ENCODE measurements around the gene SLC28A1. TPM values are rescaled to one million over a fixed set of nuclear protein-coding genes. Genes with fewer than 3 reads are reported as not detected.
A peak's percentile ranks its signal among the peaks of the same experiment; 100 is the strongest.
"Not testable (repeated sequence)": the region's sequence is repeated elsewhere in the genome, so short reads cannot be mapped to it uniquely, and the experiment has no call there.

The SLC28A1 gene
- total and polyA plus RNA-seq, 4 donors, result 0.97 to 4.1 (median 2.4) TPM

DNA sequence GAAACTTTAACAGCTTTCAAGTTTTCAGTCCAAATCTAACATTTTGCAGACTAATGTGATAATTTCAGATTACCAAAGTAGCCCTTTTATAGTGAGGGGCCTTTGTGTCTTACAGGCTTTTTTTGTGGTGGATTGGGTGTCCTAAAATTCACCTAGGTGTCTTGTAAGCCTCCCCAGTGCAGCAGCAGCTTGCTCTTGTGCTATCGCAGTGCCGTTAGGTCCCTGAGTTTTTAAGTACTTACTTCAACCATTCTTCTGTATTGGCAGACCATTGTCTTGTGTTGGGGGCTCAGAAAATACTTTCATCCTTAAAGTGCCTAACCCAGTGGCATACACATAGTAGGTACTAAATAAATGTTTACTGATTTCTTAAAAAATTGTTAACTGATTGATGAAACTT lies 99.2 kb downstream of the SLC28A1 start:
- no peaks in the 10 kb centered on the region for H3K4me1 ChIP-seq (ENCODE audit: control insufficient read depth in 1 of 2, insufficient read depth in 2 of 2, low read length in 2 of 2)
- H3K27ac ChIP-seq (ENCODE audit: low read depth in 1 of 2, low read length in 2 of 2), result no peak overlapping the region
- H3K9me3 ChIP-seq (ENCODE audit: control insufficient read depth, low read length), result no peaks in the 10 kb centered on the region
- no peaks in the 10 kb centered on the region for H3K27me3 ChIP-seq (ENCODE audit: control insufficient read depth in 1 of 2, insufficient read depth in 2 of 2, low read length in 1 of 2)
- DNase-seq (no peak), ATAC-seq (ENCODE audit: low FRiP score) (no peak)
- 67 to 77% methylated on average over 2 of the region's 2 CpGs for WGBS, 2 donors
- H3K36me3 ChIP-seq (ENCODE audit: control insufficient read depth in 1 of 2, insufficient read depth in 2 of 2, low read length in 1 of 2), result no peaks in the 10 kb centered on the region
- intact Hi-C loops (cut with DNase I), result loop anchor here in 1 of 2 donors (10.0 kb wide), 1 partner anchor 61 kb away; no protein-coding TSS in a partner anchor
- H3K4me3 ChIP-seq (ENCODE audit: low read length in 2 of 2), result no peak overlapping the region

DNA sequence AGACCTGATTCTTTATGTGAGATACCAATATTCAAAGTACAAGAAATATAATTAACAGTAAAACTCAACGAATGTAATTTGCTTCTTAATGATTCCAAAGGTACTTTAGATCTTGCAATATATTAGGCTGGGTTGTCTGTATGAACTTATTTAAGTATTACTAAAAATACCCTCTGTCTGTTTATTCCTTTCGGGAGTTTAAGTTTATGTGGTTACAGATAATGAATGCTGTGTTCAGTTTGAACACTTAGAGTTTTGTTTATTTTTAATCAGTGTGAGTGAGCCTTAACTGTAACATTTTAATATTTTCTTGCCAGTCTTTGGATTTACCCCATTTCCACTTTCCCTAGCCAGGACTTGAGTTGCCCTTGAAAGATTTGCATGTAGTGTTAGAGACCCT lies 100.7 kb downstream of the SLC28A1 start:
- WGBS, 2 donors, result 83 to 84% methylated on average over 2 of the region's 2 CpGs
- intact Hi-C loops (cut with DNase I), result loop anchor here in 1 of 2 donors (10.0 kb wide), 1 partner anchor 60 kb away; no protein-coding TSS in a partner anchor
- H3K27ac ChIP-seq (ENCODE audit: low read depth in 1 of 2, low read length in 2 of 2), result no peak overlapping the region

DNA sequence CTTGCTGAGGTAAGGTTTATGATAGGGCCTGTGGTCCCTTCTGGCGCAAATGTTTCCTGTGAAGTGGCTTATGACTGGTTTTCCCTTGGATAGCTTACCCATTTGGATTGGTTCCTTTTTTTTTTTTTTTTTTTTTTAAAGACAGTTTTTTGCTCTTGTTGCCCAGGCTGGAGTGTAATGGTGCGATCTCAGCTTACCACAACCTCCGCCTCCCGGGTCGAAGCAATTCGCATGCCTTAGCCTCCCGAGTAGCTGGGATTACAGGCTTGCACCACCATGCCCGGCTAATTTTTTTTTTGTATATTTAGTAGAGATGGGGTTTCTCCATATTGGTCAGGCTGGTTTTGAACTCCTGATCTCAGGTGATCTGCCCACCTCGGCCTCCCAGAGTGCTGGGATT lies 102.9 kb downstream of the SLC28A1 start:
- not testable (repeated sequence) for DNase-seq; H3K36me3 ChIP-seq (ENCODE audit: control insufficient read depth in 1 of 2, insufficient read depth in 2 of 2, low read length in 1 of 2); H3K4me1 ChIP-seq (ENCODE audit: control insufficient read depth in 1 of 2, insufficient read depth in 2 of 2, low read length in 2 of 2); ATAC-seq (ENCODE audit: low FRiP score); H3K4me3 ChIP-seq (ENCODE audit: low read length in 2 of 2); H3K27ac ChIP-seq (ENCODE audit: low read depth in 1 of 2, low read length in 2 of 2); H3K9me3 ChIP-seq (ENCODE audit: control insufficient read depth, low read length); H3K27me3 ChIP-seq (ENCODE audit: control insufficient read depth in 1 of 2, insufficient read depth in 2 of 2, low read length in 1 of 2)
- intact Hi-C loops (cut with DNase I), result loop anchor here in 1 of 2 donors (10.0 kb wide), 1 partner anchor 57 kb away; no protein-coding TSS in a partner anchor
- 97 to 98% methylated on average over 9 of the region's 9 CpGs for WGBS, 2 donors

More for the DNA sequence above, 100.7 kb downstream of the SLC28A1 start:
- no peaks in the 10 kb centered on the region for H3K27me3 ChIP-seq (ENCODE audit: control insufficient read depth in 1 of 2, insufficient read depth in 2 of 2, low read length in 1 of 2)
- H3K4me1 ChIP-seq (ENCODE audit: control insufficient read depth in 1 of 2, insufficient read depth in 2 of 2, low read length in 2 of 2), result no peaks in the 10 kb centered on the region
- no peaks in the 10 kb centered on the region for H3K9me3 ChIP-seq (ENCODE audit: control insufficient read depth, low read length)
- no peaks in the 10 kb centered on the region for H3K36me3 ChIP-seq (ENCODE audit: control insufficient read depth in 1 of 2, insufficient read depth in 2 of 2, low read length in 1 of 2)
- ATAC-seq (ENCODE audit: low FRiP score), result no peak
- H3K4me3 ChIP-seq (ENCODE audit: low read length in 2 of 2), result no peak overlapping the region
- no peak for DNase-seq

DNA sequence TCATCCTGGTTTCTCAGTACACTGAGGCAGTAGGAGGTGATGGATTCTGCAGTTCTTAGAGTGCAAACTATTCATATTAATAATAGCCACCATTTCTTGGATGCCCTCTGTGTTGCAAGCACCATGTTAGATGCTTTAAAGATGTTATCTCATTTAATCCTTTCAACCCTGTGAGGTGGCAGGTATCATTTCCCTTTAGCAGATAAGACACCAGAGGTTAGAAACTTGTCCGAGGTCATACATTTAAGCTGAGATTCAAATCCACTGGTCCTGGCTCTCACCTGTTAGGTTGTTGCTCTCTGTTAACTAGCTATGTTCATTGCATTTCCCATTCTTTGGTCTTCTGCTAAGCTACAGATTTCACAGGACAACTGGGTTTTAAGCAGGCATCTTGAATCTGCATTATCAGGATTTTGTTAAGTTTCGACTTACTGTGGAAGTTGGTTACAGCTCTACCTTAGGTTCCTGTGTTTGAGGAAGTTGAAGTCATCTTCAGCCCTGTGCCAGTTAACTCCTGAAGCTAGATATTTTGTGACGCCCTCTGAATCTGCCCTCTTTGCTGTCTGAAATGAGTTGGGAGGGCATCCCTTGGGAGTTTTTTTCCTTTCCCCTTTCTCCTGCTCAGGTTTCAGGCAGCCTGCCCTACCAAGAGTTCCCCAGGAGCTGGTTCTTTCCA lies 103.6 kb downstream of the SLC28A1 start:
- ATAC-seq (ENCODE audit: low FRiP score) (no peak), DNase-seq (no peak)
- H3K9me3 ChIP-seq (ENCODE audit: control insufficient read depth, low read length), result no peaks in the 10 kb centered on the region
- 93 to 97% methylated on average over 3 of the region's 3 CpGs for WGBS, 2 donors
- H3K4me3 ChIP-seq (ENCODE audit: low read length in 2 of 2), result no peak overlapping the region
- no peaks in the 10 kb centered on the region for H3K27me3 ChIP-seq (ENCODE audit: control insufficient read depth in 1 of 2, insufficient read depth in 2 of 2, low read length in 1 of 2)
- H3K36me3 ChIP-seq (ENCODE audit: control insufficient read depth in 1 of 2, insufficient read depth in 2 of 2, low read length in 1 of 2), result no peaks in the 10 kb centered on the region
- intact Hi-C loops (cut with DNase I), result loop anchor here in 1 of 2 donors (10.0 kb wide), 1 partner anchor 57 kb away; no protein-coding TSS in a partner anchor
- no peak overlapping the region for H3K27ac ChIP-seq (ENCODE audit: low read depth in 1 of 2, low read length in 2 of 2)
- H3K4me1 ChIP-seq (ENCODE audit: control insufficient read depth in 1 of 2, insufficient read depth in 2 of 2, low read length in 2 of 2), result no peaks in the 10 kb centered on the region

DNA sequence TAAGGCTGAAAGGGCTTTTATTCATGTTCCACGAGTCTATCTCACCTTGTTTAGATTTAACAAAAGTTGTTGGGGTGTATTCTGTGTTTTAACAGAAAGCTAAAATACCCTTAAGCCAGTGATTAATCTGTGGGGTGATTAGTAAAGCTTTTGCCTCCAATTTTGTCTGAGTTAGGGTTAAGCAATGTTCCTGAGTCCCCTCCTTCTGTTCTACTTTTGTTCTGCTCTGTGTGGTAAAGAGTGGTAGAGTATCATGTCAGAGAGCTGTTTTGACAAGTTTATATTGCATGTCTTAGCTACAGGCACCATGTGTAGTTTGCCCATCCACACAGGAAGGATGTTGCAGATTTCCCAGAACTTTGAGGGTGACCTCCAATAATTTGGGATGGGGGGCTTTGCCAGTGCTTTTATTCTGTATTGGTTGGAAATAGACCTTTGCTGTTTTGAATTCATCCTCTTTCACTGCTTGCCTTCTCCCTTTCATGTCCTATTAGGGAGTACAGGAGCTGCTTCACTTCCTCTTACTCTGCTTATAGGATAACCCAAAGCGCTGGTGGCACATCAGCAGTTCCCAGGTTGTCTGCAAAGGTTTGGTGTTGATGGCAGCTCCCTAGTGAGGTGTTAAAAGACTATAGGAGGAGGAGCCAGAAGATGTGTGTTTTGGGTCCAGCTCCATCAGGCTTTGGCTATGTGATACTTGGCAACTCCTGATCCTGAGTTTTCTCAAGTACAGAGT lies 104.6 kb downstream of the SLC28A1 start:
- no peak overlapping the region for H3K27ac ChIP-seq (ENCODE audit: low read depth in 1 of 2, low read length in 2 of 2)
- no peaks in the 10 kb centered on the region for H3K9me3 ChIP-seq (ENCODE audit: control insufficient read depth, low read length)

DNA sequence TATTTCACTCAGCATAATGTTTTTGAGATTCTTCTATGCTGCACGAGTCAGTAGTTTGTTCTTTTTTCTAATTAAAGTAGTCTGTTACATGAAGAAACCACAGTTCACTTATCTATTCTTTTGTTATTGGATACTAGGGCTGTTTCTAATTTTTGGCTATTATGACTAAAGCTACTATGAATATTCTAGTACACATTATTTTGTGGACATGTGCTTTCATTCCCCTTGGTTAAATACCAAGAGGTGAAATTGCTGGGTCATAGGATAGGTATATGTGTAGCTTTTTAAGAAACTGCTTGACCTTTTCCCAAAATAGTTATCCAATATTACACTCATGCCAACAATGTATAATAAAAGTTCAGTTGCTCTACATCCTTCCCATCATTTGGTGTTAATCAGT lies 106.0 kb downstream of the SLC28A1 start:
- intact Hi-C loops (cut with DNase I), result no loop called here
- no peak overlapping the region for H3K27ac ChIP-seq (ENCODE audit: low read depth in 1 of 2, low read length in 2 of 2)
- H3K27me3 ChIP-seq (ENCODE audit: control insufficient read depth in 1 of 2, insufficient read depth in 2 of 2, low read length in 1 of 2), result no peaks in the 10 kb centered on the region
- H3K36me3 ChIP-seq (ENCODE audit: control insufficient read depth in 1 of 2, insufficient read depth in 2 of 2, low read length in 1 of 2), result no peaks in the 10 kb centered on the region
- ATAC-seq (ENCODE audit: low FRiP score), result no peak
- DNase-seq, result no peak
- no peaks in the 10 kb centered on the region for H3K4me1 ChIP-seq (ENCODE audit: control insufficient read depth in 1 of 2, insufficient read depth in 2 of 2, low read length in 2 of 2)
- H3K4me3 ChIP-seq (ENCODE audit: low read length in 2 of 2), result no peak overlapping the region
- no peaks in the 10 kb centered on the region for H3K9me3 ChIP-seq (ENCODE audit: control insufficient read depth, low read length)
- WGBS, 2 donors, result 34 to 55% methylated on average over 1 of the region's 1 CpG

More for the DNA sequence above, 104.6 kb downstream of the SLC28A1 start:
- Histone ChIP-seq H3K27me3 (ENCODE audit: control insufficient read depth in 1 of 2, insufficient read depth in 2 of 2, low read length in 1 of 2) (no peaks in the 10 kb centered on the region), H3K36me3 (ENCODE audit: control insufficient read depth in 1 of 2, insufficient read depth in 2 of 2, low read length in 1 of 2) (no peaks in the 10 kb centered on the region), H3K4me3 (ENCODE audit: low read length in 2 of 2) (no peak overlapping the region), H3K4me1 (ENCODE audit: control insufficient read depth in 1 of 2, insufficient read depth in 2 of 2, low read length in 2 of 2) (no peaks in the 10 kb centered on the region)
- ATAC-seq (ENCODE audit: low FRiP score) (no peak), DNase-seq (no peak)
- 85 to 96% methylated on average over 2 of the region's 2 CpGs for WGBS, 2 donors
- intact Hi-C loops (cut with DNase I), result loop anchor here in 1 of 2 donors (10.0 kb wide), 1 partner anchor 56 kb away; no protein-coding TSS in a partner anchor

DNA sequence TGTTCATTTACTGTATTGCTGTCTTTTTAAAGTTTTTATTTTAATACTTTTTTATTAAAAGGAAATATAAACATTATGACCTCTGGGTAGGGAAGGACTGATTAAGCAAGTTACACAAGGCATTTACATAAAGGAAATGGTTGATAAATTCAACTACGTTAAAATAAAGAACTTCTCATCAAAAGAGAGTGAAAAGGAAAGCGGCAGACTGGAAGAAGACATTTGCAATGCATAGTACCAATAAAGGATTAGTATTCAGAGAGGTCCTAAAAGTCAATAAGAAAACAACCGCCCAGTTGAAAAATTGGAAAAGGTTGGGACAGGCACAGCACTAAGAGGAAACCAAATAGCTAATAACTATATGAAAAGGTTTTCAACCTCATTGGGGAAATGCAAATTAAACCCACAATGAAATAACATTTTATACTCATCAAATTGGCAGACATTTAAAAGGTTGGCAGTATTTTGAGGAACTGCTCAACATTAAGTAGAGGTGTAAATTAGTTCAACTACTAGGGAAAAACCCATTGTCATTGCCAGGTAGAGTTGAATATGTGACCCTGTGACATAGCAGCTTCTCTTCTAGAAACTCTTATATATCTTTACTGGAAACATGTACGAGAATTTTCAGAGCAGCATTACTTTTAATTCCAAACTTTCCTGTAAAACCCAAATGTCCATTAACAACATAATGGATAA lies 106.7 kb downstream of the SLC28A1 start:
- WGBS, 2 donors, result 91 to 92% methylated on average over 4 of the region's 4 CpGs
- H3K4me1 ChIP-seq (ENCODE audit: control insufficient read depth in 1 of 2, insufficient read depth in 2 of 2, low read length in 2 of 2), result no peaks in the 10 kb centered on the region
- DNase-seq, result no peak
- H3K36me3 ChIP-seq (ENCODE audit: control insufficient read depth in 1 of 2, insufficient read depth in 2 of 2, low read length in 1 of 2), result no peaks in the 10 kb centered on the region
- no peaks in the 10 kb centered on the region for H3K9me3 ChIP-seq (ENCODE audit: control insufficient read depth, low read length)
- H3K27ac ChIP-seq (ENCODE audit: low read depth in 1 of 2, low read length in 2 of 2), result no peak overlapping the region
- intact Hi-C loops (cut with DNase I), result no loop called here
- H3K4me3 ChIP-seq (ENCODE audit: low read length in 2 of 2), result no peak overlapping the region
- ATAC-seq (ENCODE audit: low FRiP score), result no peak
- H3K27me3 ChIP-seq (ENCODE audit: control insufficient read depth in 1 of 2, insufficient read depth in 2 of 2, low read length in 1 of 2), result no peaks in the 10 kb centered on the region

DNA sequence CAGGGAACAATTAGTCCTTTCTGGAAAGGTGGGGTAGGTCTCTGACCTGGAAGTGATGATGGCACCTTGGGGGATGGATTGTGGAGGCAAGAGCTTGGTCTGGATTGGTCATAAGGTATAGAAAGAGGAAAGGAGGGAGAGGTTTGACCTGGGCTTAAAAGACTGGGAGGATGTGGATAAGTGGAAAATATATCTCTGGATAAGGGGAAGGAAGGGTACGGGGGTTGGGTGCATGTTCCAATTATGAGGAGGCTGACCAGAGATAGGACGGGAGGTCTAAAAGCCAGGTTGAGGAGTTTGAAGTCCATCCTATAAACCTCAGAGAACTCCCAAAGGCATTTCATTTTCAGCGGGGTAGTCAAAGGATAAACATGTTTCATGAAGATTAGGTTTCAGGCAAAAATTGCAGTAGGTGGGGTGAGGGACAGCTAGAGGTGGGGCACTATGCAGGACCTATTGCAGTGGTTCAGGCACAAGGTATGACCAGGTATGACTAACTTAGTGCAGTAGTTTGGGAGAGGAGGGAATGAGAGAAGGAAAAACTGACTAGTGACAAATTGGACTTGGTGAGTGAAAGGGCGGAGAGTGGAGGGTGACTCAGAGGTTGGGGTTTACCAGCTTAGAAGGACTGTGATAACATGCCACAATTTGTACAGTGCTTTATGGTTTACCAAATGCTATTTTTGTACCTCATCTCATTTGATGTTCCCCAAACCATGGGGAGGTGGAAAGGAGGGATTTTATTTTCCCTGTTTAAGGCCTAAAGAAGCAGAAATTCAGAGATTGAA lies 107.9 kb downstream of the SLC28A1 start:
- Histone ChIP-seq H3K36me3 (ENCODE audit: control insufficient read depth in 1 of 2, insufficient read depth in 2 of 2, low read length in 1 of 2) (no peaks in the 10 kb centered on the region), H3K9me3 (ENCODE audit: control insufficient read depth, low read length) (no peaks in the 10 kb centered on the region), H3K27me3 (ENCODE audit: control insufficient read depth in 1 of 2, insufficient read depth in 2 of 2, low read length in 1 of 2) (no peaks in the 10 kb centered on the region), H3K4me3 (ENCODE audit: low read length in 2 of 2) (no peak overlapping the region), H3K27ac (ENCODE audit: low read depth in 1 of 2, low read length in 2 of 2) (peak overlapping the region in 1 of 2 donors; percentile 68), H3K4me1 (ENCODE audit: control insufficient read depth in 1 of 2, insufficient read depth in 2 of 2, low read length in 2 of 2) (no peaks in the 10 kb centered on the region)
- ATAC-seq (ENCODE audit: low FRiP score) (peak; percentile 77), DNase-seq (no peak)
- intact Hi-C loops (cut with DNase I), result no loop called here
- 38 to 46% methylated on average over 4 of the region's 4 CpGs for WGBS, 2 donors

Data from aorta (tissue), 5 donors.